Testis (tissue), 3 donors: ENCODE measurements around the gene ADM2. TPM values are rescaled to one million over a fixed set of nuclear protein-coding genes. Genes with fewer than 3 reads are reported as not detected.

Source experiments
- DNase-seq: peaks from one replicate; pipeline ENCODE4 v3.0.0-alpha.2; 2019
- H3K27ac ChIP-seq, 2 donors: fragments of 200-600 bp; sonication (generic); one replicate each; pipeline ENCODE4 v1.5.1; 2019
- H3K27me3 ChIP-seq: fragments of 200-600 bp; sonication (generic); one replicate; pipeline ENCODE4 v1.5.1; 2019
- H3K36me3 ChIP-seq: fragments of 200-600 bp; sonication (generic); one replicate; pipeline ENCODE4 v1.5.1; 2017; ENCODE audit warnings: low read depth; ENCODE audit errors: missing control alignments
- H3K4me1 ChIP-seq: fragments of 200-600 bp; sonication (generic); one replicate; pipeline ENCODE4 v1.5.1; 2019
- H3K4me3 ChIP-seq, 2 donors: fragments of 200-600 bp; sonication (generic); one replicate each; pipeline ENCODE4 v1.5.1; 2017 to 2019
- H3K9me3 ChIP-seq: fragments of 200-600 bp; sonication (generic); one replicate; pipeline ENCODE4 v1.5.1; 2017
- POLR2A ChIP-seq: fragments of 450-650 bp; IDR thresholded peaks from one replicate; pipeline ENCODE4 v1.6.1; 2017; ENCODE audit warnings: antibody characterized with exemption, mild to moderate bottlenecking, moderate library complexity
- WGBS, 2 donors: methylation state at CpG; one replicate each; pipeline ENCODE4 v1.1.5; 2018; 5-methylcytosine and 5-hydroxymethylcytosine counted together
- intact Hi-C: fragments of 100-400 bp; cut with DNase I; formaldehyde crosslinking; loops from one replicate; pipeline ENCODE4 v1.15.1; 2023; ENCODE audit warnings: low total_unique reads
- polyA plus RNA-seq: library from polyadenylated mRNA; stranded (reverse); fragments of 350-450 nt; fragmentation: Illumina TruSeq; extraction: RNeasy Lipid Tissue Mini Kit (QIAGEN cat#74804); gene quantifications from one replicate; pipeline ENCODE4 v1.2.3, GENCODE V29; 2014; ENCODE audit warnings: low read depth, low replicate concordance; ENCODE audit not compliant: insufficient read depth
- total RNA-seq, 2 donors: library from RNA; depleted of rRNA; stranded (reverse); fragments of >200 nt; gene quantifications; one replicate each; pipeline ENCODE4 v1.2.3, GENCODE V29; 2016
- TF ChIP-seq, protein P1 (sequence below), 3 experiments: fragments of 450-650 bp in 2 of 3; fragments of 200-600 bp in 1 of 3; sonication (generic) in 1 of 3; IDR thresholded peaks; one replicate each; pipeline ENCODE4 v1.5.1; 2016 to 2019; ENCODE audit warnings: antibody characterized with exemption in 3 of 3, mild to moderate bottlenecking in 2 of 3, moderate library complexity in 1 of 3

The ADM2 gene
- total and polyA plus RNA-seq, 3 donors from 2014 or later, result 0.99 to 1.9 (median 1.0) TPM

- no peak for TF ChIP-seq POLR2A
- H3K27ac ChIP-seq, result no peak overlapping the region
- DNase-seq, result no peak
- H3K4me1 ChIP-seq, result peaks cover 10% of the 10 kb centered on the region
- intact Hi-C loops, result no loop called here
- H3K27me3 ChIP-seq, result no peaks in the 10 kb centered on the region
- no peaks in the 10 kb centered on the region for H3K9me3 ChIP-seq
- H3K36me3 ChIP-seq, result no peaks in the 10 kb centered on the region
- WGBS, 2 donors, result 82 to 86% methylated on average over 7 of the region's 7 CpGs
- H3K4me3 ChIP-seq, result no peak overlapping the region
Observed at GRCh38 chr22:50476868-50477267, 4.5 kb upstream of the ADM2 start.

- H3K4me3 ChIP-seq, result no peak overlapping the region
- no peak overlapping the region for H3K27ac ChIP-seq
- no peaks in the 10 kb centered on the region for H3K9me3 ChIP-seq
- H3K4me1 ChIP-seq, result peaks cover 10% of the 10 kb centered on the region
- intact Hi-C loops, result no loop called here
- TF ChIP-seq, protein P1, sequence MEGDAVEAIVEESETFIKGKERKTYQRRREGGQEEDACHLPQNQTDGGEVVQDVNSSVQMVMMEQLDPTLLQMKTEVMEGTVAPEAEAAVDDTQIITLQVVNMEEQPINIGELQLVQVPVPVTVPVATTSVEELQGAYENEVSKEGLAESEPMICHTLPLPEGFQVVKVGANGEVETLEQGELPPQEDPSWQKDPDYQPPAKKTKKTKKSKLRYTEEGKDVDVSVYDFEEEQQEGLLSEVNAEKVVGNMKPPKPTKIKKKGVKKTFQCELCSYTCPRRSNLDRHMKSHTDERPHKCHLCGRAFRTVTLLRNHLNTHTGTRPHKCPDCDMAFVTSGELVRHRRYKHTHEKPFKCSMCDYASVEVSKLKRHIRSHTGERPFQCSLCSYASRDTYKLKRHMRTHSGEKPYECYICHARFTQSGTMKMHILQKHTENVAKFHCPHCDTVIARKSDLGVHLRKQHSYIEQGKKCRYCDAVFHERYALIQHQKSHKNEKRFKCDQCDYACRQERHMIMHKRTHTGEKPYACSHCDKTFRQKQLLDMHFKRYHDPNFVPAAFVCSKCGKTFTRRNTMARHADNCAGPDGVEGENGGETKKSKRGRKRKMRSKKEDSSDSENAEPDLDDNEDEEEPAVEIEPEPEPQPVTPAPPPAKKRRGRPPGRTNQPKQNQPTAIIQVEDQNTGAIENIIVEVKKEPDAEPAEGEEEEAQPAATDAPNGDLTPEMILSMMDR (IDR thresholded peaks at IDR 0.05), result no peak
- TF ChIP-seq POLR2A, result no peak
- DNase-seq, result no peak
- H3K27me3 ChIP-seq, result no peaks in the 10 kb centered on the region
- 92 to 93% methylated on average over 10 to 12 of the region's 12 CpGs for WGBS, 2 donors
- no peaks in the 10 kb centered on the region for H3K36me3 ChIP-seq
Observed at GRCh38 chr22:50477923-50478322, 3.4 kb upstream of the ADM2 start.

DNA sequence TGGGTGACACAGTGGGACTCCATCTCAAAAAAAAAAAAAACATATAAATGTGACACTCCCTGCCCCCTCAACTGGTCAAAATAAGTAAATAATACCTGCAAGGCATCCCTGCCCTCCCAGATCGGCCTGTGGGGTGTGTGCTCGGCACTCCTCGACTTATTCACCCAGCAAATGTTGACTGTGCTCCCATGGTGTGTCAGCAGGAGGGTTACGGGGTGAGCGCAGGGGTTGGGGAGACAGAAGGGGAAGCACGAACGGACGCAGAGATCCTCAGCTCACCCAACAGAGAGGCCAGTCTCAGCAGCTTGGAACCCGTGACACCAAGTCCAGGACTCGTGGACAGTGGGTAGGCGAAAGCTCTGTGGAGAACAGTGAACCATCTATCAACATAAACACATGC, 1.6 kb upstream of the ADM2 start:
- Histone ChIP-seq H3K27me3 (no peaks in the 10 kb centered on the region), H3K9me3 (no peaks in the 10 kb centered on the region), H3K27ac (no peak overlapping the region), H3K36me3 (no peaks in the 10 kb centered on the region), H3K4me1 (no peaks in the 10 kb centered on the region), H3K4me3 (no peak overlapping the region)
- WGBS, 2 donors, result 70 to 79% methylated on average over 11 of the region's 11 CpGs
- TF ChIP-seq, protein P1 (IDR thresholded peaks at IDR 0.05), result no peak
- no peak for TF ChIP-seq POLR2A
- intact Hi-C loops, result no loop called here
- DNase-seq, result no peak

- no peak overlapping the region for H3K27ac ChIP-seq
- DNase-seq, result no peak
- H3K4me3 ChIP-seq, result peak overlapping the region; percentile 37 to 50
- no peaks in the 10 kb centered on the region for H3K36me3 ChIP-seq
- H3K27me3 ChIP-seq, result no peaks in the 10 kb centered on the region
- intact Hi-C loops, result no loop called here
- WGBS, 2 donors, result 0 to 2% methylated on average over 3 to 45 of the region's 45 CpGs
- H3K4me1 ChIP-seq, result no peaks in the 10 kb centered on the region
- TF ChIP-seq POLR2A, result no peak
- TF ChIP-seq, protein P1 (IDR thresholded peaks at IDR 0.05), result no peak
- H3K9me3 ChIP-seq, result no peaks in the 10 kb centered on the region
Observed at GRCh38 chr22:50481045-50481439, 301 bp upstream of the ADM2 start.

GRCh38 chr22:50482107-50483074, 1.0 kb downstream of the ADM2 start:
- WGBS, 2 donors, result 58 to 70% methylated on average over 11 to 25 of the region's 35 CpGs
- no peak for DNase-seq
- no peaks in the 10 kb centered on the region for H3K4me1 ChIP-seq
- no peak for TF ChIP-seq POLR2A
- TF ChIP-seq, protein P1 (IDR thresholded peaks at IDR 0.05), result no peak
- H3K27ac ChIP-seq, result no peak overlapping the region
- no peaks in the 10 kb centered on the region for H3K9me3 ChIP-seq
- intact Hi-C loops, result no loop called here
- no peaks in the 10 kb centered on the region for H3K36me3 ChIP-seq
- H3K4me3 ChIP-seq, result peak overlapping the region in 1 of 2 donors; percentile 50
- H3K27me3 ChIP-seq, result no peaks in the 10 kb centered on the region
